HepG2 (cell line): ENCODE results near the gene PACS2. TPM values are rescaled to one million over a fixed set of nuclear protein-coding genes. Genes with fewer than 3 reads are reported as not detected.

Source experiments
- ATF3 ChIP-seq: sonication (generic); formaldehyde crosslinking; IDR thresholded peaks from 2 replicates; pipeline ENCODE4 v1.4.0; 2020; ENCODE audit warnings: missing genetic modification reagents
- BRF2 ChIP-seq: sonication (generic); formaldehyde crosslinking; IDR thresholded peaks from 2 replicates; pipeline ENCODE4 v1.8.1; 2022; ENCODE audit warnings: mild to moderate bottlenecking, missing genetic modification reagents
- CREM ChIP-seq, 2 experiments: sonication (generic) in 1 of 2; formaldehyde crosslinking in 1 of 2; IDR thresholded peaks; 2 replicates each; pipeline versions ENCODE4 v1.4.0 to v1.6.1; 2016 to 2020; ENCODE audit warnings: antibody characterized with exemption in 1 of 2, mild to moderate bottlenecking in 1 of 2, missing genetic modification reagents in 1 of 2
- EHMT2 ChIP-seq: fragments of 200-600 bp; sonication (generic); IDR thresholded peaks from 2 replicates; pipeline ENCODE4 v1.7.0; 2017; ENCODE audit warnings: antibody characterized with exemption, low read depth, low read length, borderline replicate concordance
- ELF4 ChIP-seq: sonication (generic); formaldehyde crosslinking; IDR thresholded peaks from 2 replicates; pipeline ENCODE4 v1.5.0; 2020; ENCODE audit warnings: missing genetic modification reagents, mild to moderate bottlenecking, moderate library complexity, borderline replicate concordance
- HNF1B ChIP-seq: sonication (generic); formaldehyde crosslinking; IDR thresholded peaks from 2 replicates; pipeline ENCODE4 v1.5.1; 2020; ENCODE audit warnings: mild to moderate bottlenecking, moderate library complexity, missing genetic modification reagents
- NFE2L2 ChIP-seq: fragments of 150-350 bp; IDR thresholded peaks from 2 replicates; pipeline ENCODE4 v1.6.1; 2014; ENCODE audit warnings: low read length
- NFYC ChIP-seq: IDR thresholded peaks from 2 replicates; pipeline ENCODE4 v1.6.1; 2016; ENCODE audit warnings: missing genetic modification reagents, missing compliant biosample characterization
- POGK ChIP-seq: sonication (generic); formaldehyde crosslinking; conservative IDR thresholded peaks from 2 replicates; pipeline ENCODE4 v1.8.0; 2022; ENCODE audit warnings: mild to moderate bottlenecking, moderate library complexity, missing genetic modification reagents
- RXRB ChIP-seq: IDR thresholded peaks from 2 replicates; pipeline ENCODE4 v1.6.1; 2016; ENCODE audit warnings: borderline replicate concordance, missing genetic modification reagents, missing compliant biosample characterization
- ZFP36L1 ChIP-seq: sonication (generic); formaldehyde crosslinking; IDR thresholded peaks from 2 replicates; pipeline ENCODE4 v1.8.0; 2022; ENCODE audit warnings: mild to moderate bottlenecking, missing genetic modification reagents, moderate library complexity
- ZNF501 ChIP-seq: sonication (generic); formaldehyde crosslinking; IDR thresholded peaks from 2 replicates; pipeline ENCODE4 v1.5.1; 2020; ENCODE audit warnings: mild to moderate bottlenecking, moderate library complexity, missing genetic modification reagents
- ZNF503 ChIP-seq: sonication (generic); formaldehyde crosslinking; IDR thresholded peaks from 2 replicates; pipeline ENCODE4 v1.4.0; 2020; ENCODE audit warnings: missing genetic modification reagents
- ZNF670 ChIP-seq: sonication (generic); formaldehyde crosslinking; IDR thresholded peaks from 2 replicates; pipeline ENCODE4 v1.8.0; 2022; ENCODE audit warnings: mild to moderate bottlenecking, missing genetic modification reagents, borderline replicate concordance
- ZNF740 ChIP-seq: sonication (generic); formaldehyde crosslinking; IDR thresholded peaks from 2 replicates; pipeline ENCODE4 v1.4.0; 2020; ENCODE audit warnings: missing genetic modification reagents
- ZSCAN5A ChIP-seq: sonication (generic); formaldehyde crosslinking; IDR thresholded peaks from 2 replicates; pipeline ENCODE4 v1.8.0; 2022; ENCODE audit warnings: mild to moderate bottlenecking, missing genetic modification reagents, borderline replicate concordance
- polyA plus RNA-seq, 8 experiments: library from polyadenylated mRNA; depleted of rRNA in 3 of 8; stranded (reverse) in 7 of 8; unstranded in 1 of 8; fragments of >200 nt; fragmentation: Illumina TruSeq in 4 of 8; extraction: Trizol in 4 of 8; gene quantifications; 2 replicates each; pipeline versions ENCODE4 v1.2.1 to v1.2.3, GENCODE V29; 2011 to 2016; ENCODE audit warnings: low read depth in 4 of 8, missing spikeins in 1 of 8, mixed read lengths in 1 of 8; ENCODE audit not compliant: insufficient read depth in 1 of 8
- total RNA-seq, 5 experiments: library from RNA; depleted of rRNA; stranded (reverse); fragments of >200 nt; fragmentation: Illumina TruSeq; extraction: Trizol; gene quantifications; 2 replicates each; pipeline ENCODE4 v1.2.3, GENCODE V29; 2016; ENCODE audit warnings: low read depth in 1 of 5

The PACS2 gene
- total and polyA plus RNA-seq, 2 of the 13 experiments (the other 11 are each of a cell fraction or from before 2014, with no cell fraction given), result 23.6 to 27.6 TPM

GRCh38 chr14:105398044-105398725 lies 83.6 kb downstream of the PACS2 start, which contains the start of gene TEX22 (continued):
- no peak; the same call in 1 of the 2 replicates for TF ChIP-seq POGK
- TF ChIP-seq ELF4 (CRISPR knock-in tag), result no peak
- no peak for TF ChIP-seq ZFP36L1 (CRISPR knock-in tag)
- no peak for TF ChIP-seq RXRB (CRISPR knock-in tag)
- TF ChIP-seq CREM (IDR thresholded peaks at IDR 0.05), result no peak
- TF ChIP-seq CREM (CRISPR knock-in tag; IDR thresholded peaks at IDR 0.05), result no peak
- TF ChIP-seq ATF3 (CRISPR knock-in tag), result no peak
- 0 out of 2 replicates have a peak, but pooled peaks have one; percentile 14 for TF ChIP-seq ZNF670
- TF ChIP-seq NFYC (CRISPR knock-in tag), result no peak
- TF ChIP-seq HNF1B, result peak; percentile 10; the same call in 1 of the 2 replicates
- no peak for TF ChIP-seq EHMT2
- no peak for TF ChIP-seq ZNF740 (CRISPR knock-in tag)
- TF ChIP-seq BRF2 (CRISPR knock-in tag), result peak; percentile 90
- TF ChIP-seq ZSCAN5A (CRISPR knock-in tag), result peak; percentile 68; the same call in 1 of the 2 replicates
- TF ChIP-seq ZNF503 (CRISPR knock-in tag), result no peak
- TF ChIP-seq ZNF501 (CRISPR knock-in tag), result no peak; the same call in 1 of the 2 replicates
- no peak for TF ChIP-seq NFE2L2
